NCI-H446 (cell line): ENCODE data around the gene PPFIA3.
"Not testable (repeated sequence)": the region's sequence is repeated elsewhere in the genome, so short reads cannot be mapped to it uniquely, and the experiment has no call there.

ENCODE experiments used
- DNase-seq, 2 experiments: peaks; one replicate each; lab custom pipeline; 2025; lab: John Stamatoyannopoulos, UW

PPFIA3 gene

GRCh38 chr19:49103331-49104085 is 15.8 kb upstream of the PPFIA3 start:
- DNase-seq = no peak

GRCh38 chr19:49104229-49104864 is 15.0 kb upstream of the PPFIA3 start:
- DNase-seq = no peak

GRCh38 chr19:49106648-49107135 is 12.7 kb upstream of the PPFIA3 start:
- DNase-seq = no peak

- DNase-seq = no peak
These were observed 11.5 kb upstream of the PPFIA3 start for GRCh38 chr19:49107625-49108459.

- no peak for DNase-seq
These were observed 10.3 kb upstream of the PPFIA3 start for GRCh38 chr19:49109051-49109450.

GRCh38 chr19:49109569-49110233 is 9.6 kb upstream of the PPFIA3 start:
- no peak for DNase-seq

- DNase-seq = no peak
These were observed 8.8 kb upstream of the PPFIA3 start for GRCh38 chr19:49110567-49110966.

GRCh38 chr19:49111218-49111998 is 7.9 kb upstream of the PPFIA3 start:
- DNase-seq = no peak

- peak in 1 of 2 experiments; percentile 84 for DNase-seq
These were observed 5.3 kb upstream of the PPFIA3 start, which contains the start of gene LIN7B for GRCh38 chr19:49113762-49114629. Gene LIN7B, plus strand, starts transcription at chr19:49114370. Its CDS starts 35 bp downstream, at chr19:49114405.

GRCh38 chr19:49114630-49115363 is 4.5 kb upstream of the PPFIA3 start:
- DNase-seq = peak; percentile 23 to 65

GRCh38 chr19:49116544-49116943 is 2.8 kb upstream of the PPFIA3 start:
- DNase-seq = no peak

GRCh38 chr19:49117677-49118564 is 1.4 kb upstream of the PPFIA3 start:
- DNase-seq = no peak

- peak; percentile 94 to 98 for DNase-seq
These were observed 556 bp upstream of the PPFIA3 start, which contains the start of gene C19orf73 for GRCh38 chr19:49118565-49119410. Gene C19orf73, minus strand, starts transcription at chr19:49119143. Its CDS starts 121 bp downstream, at chr19:49119022.

- no peak for DNase-seq
These were observed 960 bp downstream of the PPFIA3 start for GRCh38 chr19:49120325-49120683.

- no peak for DNase-seq
These were observed 1.5 kb downstream of the PPFIA3 start for GRCh38 chr19:49120868-49121267.

GRCh38 chr19:49121841-49122240 is 2.5 kb downstream of the PPFIA3 start:
- peak; percentile 16 to 64 for DNase-seq

GRCh38 chr19:49123285-49123684 is 3.9 kb downstream of the PPFIA3 start:
- not testable (repeated sequence) for DNase-seq
